ENCODE results near the gene IGF2. TPM values are rescaled to one million over a fixed set of nuclear protein-coding genes. Genes with fewer than 3 reads are reported as not detected.

Gene IGF2
- total and polyA plus RNA-seq, 10 of the 15 experiments (the other 5 are each of a cell fraction or from before 2014, with no cell fraction given): 0.41 TPM; not detected in 9

GRCh38 chr11:2085251-2086066 lies 53.7 kb downstream of the IGF2 start:
- no peak for ATAC-seq
- RAD21 ChIA-PET (ENCODE audit: unreplicated experiment): no interaction called here
- intact Hi-C loops (cut with micrococcal nuclease; ENCODE audit: unreplicated experiment): no loop called here
- POLR2A ChIA-PET: no interaction called here
- Histone ChIP-seq H3K36me3 (ENCODE audit: control insufficient read depth in 2 of 2, insufficient read depth in 2 of 2, low read length in 1 of 2) (no peaks in the 10 kb centered on the region), H3K4me1 (ENCODE audit: control insufficient read depth, insufficient read depth, low read length) (no peaks in the 10 kb centered on the region), H3K9ac (ENCODE audit: control insufficient read depth, insufficient read depth, low read length) (no peak overlapping the region), H2AFZ (ENCODE audit: control insufficient read depth, low read depth, low read length) (no peak overlapping the region), H3K27ac (ENCODE audit: control insufficient read depth, insufficient read depth) (no peak overlapping the region), H4K20me1 (ENCODE audit: control insufficient read depth, insufficient read depth) (no peaks in the 10 kb centered on the region), H3K4me3 (no peak overlapping the region), H3K27me3 (replicated peaks in 1 of 2; ENCODE audit: control insufficient read depth in 2 of 2, insufficient read depth in 2 of 2, low read length in 1 of 2) (no peaks in the 10 kb centered on the region; a peak in 1 of 4 replicates), H3K9me3 (replicated peaks; ENCODE audit: control insufficient read depth, insufficient read depth, low read length) (no peaks in the 10 kb centered on the region; the same call in 2 of the 3 replicates), H3K4me2 (ENCODE audit: control insufficient read depth, insufficient read depth) (no peak overlapping the region), H3K79me2 (ENCODE audit: control insufficient read depth, insufficient read depth, low read length) (no peaks in the 10 kb centered on the region)
- CTCF ChIA-PET: no interaction called here
- no peak for DNase-seq (ENCODE audit: low read depth, low spot score)
- no TSS peak for BruUV-seq (replicated peaks)
- no peak for TF ChIP-seq ASH2L (IDR thresholded peaks at IDR 0.05; ENCODE audit: borderline replicate concordance, low read depth)
- WGBS (ENCODE audit: insufficient coverage, insufficient replicate concordance, low lambda C conversion rate, missing lambda C conversion rate): 41% methylated on average over 23 of the region's 24 CpGs
- in situ Hi-C loops (cut with MboI): no loop called here
- SMC1A ChIA-PET (ENCODE audit: uncharacterized antibody, unreplicated experiment): no interaction called here
- FAIRE-seq: no peak

DNA sequence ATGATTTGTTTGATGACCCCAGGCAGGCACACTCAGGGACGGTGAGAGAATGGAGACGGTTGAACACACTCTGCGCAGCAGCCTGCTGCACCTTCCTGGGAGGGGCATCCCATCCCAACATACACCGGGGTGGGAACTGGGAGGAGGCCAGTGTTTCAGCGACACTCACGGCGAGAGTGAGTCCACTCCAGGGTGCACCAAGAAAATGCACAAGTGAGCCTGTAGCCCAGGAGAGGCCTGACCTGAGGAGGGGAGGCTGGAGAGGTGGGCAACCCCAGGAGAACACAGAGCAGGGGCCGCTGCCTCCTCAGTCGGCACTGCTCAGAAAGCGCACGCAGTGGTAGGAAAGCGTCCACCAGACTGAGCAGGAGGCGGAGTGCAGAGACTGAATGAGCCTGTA lies 54.5 kb downstream of the IGF2 start:
- FAIRE-seq: no peak
- H4K20me1 ChIP-seq (ENCODE audit: control insufficient read depth, insufficient read depth): no peaks in the 10 kb centered on the region
- in situ Hi-C loops (cut with MboI) (no loop called here), intact Hi-C loops (cut with micrococcal nuclease; ENCODE audit: unreplicated experiment) (no loop called here)
- no peaks in the 10 kb centered on the region; the same call in 2 of the 3 replicates for H3K9me3 ChIP-seq (replicated peaks; ENCODE audit: control insufficient read depth, insufficient read depth, low read length)
- no peak overlapping the region for H3K27ac ChIP-seq (ENCODE audit: control insufficient read depth, insufficient read depth)
- ChIA-PET SMC1A (ENCODE audit: uncharacterized antibody, unreplicated experiment) (no interaction called here), POLR2A (no interaction called here), RAD21 (ENCODE audit: unreplicated experiment) (no interaction called here), CTCF (no interaction called here)
- H3K79me2 ChIP-seq (ENCODE audit: control insufficient read depth, insufficient read depth, low read length): no peaks in the 10 kb centered on the region
- no peak overlapping the region for H3K9ac ChIP-seq (ENCODE audit: control insufficient read depth, insufficient read depth, low read length)
- H3K4me1 ChIP-seq (ENCODE audit: control insufficient read depth, insufficient read depth, low read length): no peaks in the 10 kb centered on the region
- BruUV-seq (replicated peaks): no TSS peak
- H2AFZ ChIP-seq (ENCODE audit: control insufficient read depth, low read depth, low read length): no peak overlapping the region
- WGBS (ENCODE audit: insufficient coverage, insufficient replicate concordance, low lambda C conversion rate, missing lambda C conversion rate): 69% methylated on average over 13 of the region's 13 CpGs
- H3K4me3 ChIP-seq: no peak overlapping the region
- H3K36me3 ChIP-seq (ENCODE audit: control insufficient read depth in 2 of 2, insufficient read depth in 2 of 2, low read length in 1 of 2): no peaks in the 10 kb centered on the region
- no peak for ATAC-seq
- no peak for DNase-seq (ENCODE audit: low read depth, low spot score)
- no peak overlapping the region for H3K4me2 ChIP-seq (ENCODE audit: control insufficient read depth, insufficient read depth)
- no peaks in the 10 kb centered on the region; a peak in 1 of 4 replicates for H3K27me3 ChIP-seq (replicated peaks in 1 of 2; ENCODE audit: control insufficient read depth in 2 of 2, insufficient read depth in 2 of 2, low read length in 1 of 2)
- TF ChIP-seq NFXL1 (IDR thresholded peaks at IDR 0.05; ENCODE audit: borderline replicate concordance) (no peak), ATF7 (IDR thresholded peaks at IDR 0.05; ENCODE audit: low read depth) (no peak), RCOR1 (conservative IDR thresholded peaks at IDR 0.05; ENCODE audit: low read depth, low read length) (no peak), PAX5 (IDR thresholded peaks at IDR 0.05; ENCODE audit: borderline replicate concordance, low read depth, low read length) (no peak), CREB1 (IDR thresholded peaks at IDR 0.05; ENCODE audit: low read depth) (no peak), STAT3 (IDR thresholded peaks at IDR 0.05; ENCODE audit: low read depth, low read length) (no peak), SIX5 (IDR thresholded peaks at IDR 0.05; ENCODE audit: low read depth, low read length, severe bottlenecking) (no peak), ASH2L (IDR thresholded peaks at IDR 0.05; ENCODE audit: borderline replicate concordance, low read depth) (no peak), ESRRA (IDR thresholded peaks at IDR 0.05; ENCODE audit: low read length) (no peak)
- TF ChIP-seq, protein P1, sequence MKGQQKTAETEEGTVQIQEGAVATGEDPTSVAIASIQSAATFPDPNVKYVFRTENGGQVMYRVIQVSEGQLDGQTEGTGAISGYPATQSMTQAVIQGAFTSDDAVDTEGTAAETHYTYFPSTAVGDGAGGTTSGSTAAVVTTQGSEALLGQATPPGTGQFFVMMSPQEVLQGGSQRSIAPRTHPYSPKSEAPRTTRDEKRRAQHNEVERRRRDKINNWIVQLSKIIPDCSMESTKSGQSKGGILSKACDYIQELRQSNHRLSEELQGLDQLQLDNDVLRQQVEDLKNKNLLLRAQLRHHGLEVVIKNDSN (IDR thresholded peaks at IDR 0.05; ENCODE audit: borderline replicate concordance, extremely low read length, insufficient read depth, low read depth, low read length): no peak
- TF ChIP-seq, protein P2, sequence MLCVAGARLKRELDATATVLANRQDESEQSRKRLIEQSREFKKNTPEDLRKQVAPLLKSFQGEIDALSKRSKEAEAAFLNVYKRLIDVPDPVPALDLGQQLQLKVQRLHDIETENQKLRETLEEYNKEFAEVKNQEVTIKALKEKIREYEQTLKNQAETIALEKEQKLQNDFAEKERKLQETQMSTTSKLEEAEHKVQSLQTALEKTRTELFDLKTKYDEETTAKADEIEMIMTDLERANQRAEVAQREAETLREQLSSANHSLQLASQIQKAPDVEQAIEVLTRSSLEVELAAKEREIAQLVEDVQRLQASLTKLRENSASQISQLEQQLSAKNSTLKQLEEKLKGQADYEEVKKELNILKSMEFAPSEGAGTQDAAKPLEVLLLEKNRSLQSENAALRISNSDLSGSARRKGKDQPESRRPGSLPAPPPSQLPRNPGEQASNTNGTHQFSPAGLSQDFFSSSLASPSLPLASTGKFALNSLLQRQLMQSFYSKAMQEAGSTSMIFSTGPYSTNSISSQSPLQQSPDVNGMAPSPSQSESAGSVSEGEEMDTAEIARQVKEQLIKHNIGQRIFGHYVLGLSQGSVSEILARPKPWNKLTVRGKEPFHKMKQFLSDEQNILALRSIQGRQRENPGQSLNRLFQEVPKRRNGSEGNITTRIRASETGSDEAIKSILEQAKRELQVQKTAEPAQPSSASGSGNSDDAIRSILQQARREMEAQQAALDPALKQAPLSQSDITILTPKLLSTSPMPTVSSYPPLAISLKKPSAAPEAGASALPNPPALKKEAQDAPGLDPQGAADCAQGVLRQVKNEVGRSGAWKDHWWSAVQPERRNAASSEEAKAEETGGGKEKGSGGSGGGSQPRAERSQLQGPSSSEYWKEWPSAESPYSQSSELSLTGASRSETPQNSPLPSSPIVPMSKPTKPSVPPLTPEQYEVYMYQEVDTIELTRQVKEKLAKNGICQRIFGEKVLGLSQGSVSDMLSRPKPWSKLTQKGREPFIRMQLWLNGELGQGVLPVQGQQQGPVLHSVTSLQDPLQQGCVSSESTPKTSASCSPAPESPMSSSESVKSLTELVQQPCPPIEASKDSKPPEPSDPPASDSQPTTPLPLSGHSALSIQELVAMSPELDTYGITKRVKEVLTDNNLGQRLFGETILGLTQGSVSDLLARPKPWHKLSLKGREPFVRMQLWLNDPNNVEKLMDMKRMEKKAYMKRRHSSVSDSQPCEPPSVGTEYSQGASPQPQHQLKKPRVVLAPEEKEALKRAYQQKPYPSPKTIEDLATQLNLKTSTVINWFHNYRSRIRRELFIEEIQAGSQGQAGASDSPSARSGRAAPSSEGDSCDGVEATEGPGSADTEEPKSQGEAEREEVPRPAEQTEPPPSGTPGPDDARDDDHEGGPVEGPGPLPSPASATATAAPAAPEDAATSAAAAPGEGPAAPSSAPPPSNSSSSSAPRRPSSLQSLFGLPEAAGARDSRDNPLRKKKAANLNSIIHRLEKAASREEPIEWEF (IDR thresholded peaks at IDR 0.05; ENCODE audit: insufficient replicate concordance, low read depth, low read length): no peak

Measured in GM12878 (cell line).